A673 (cell line): ENCODE data around the gene RNPEPL1. TPM values are rescaled to one million over a fixed set of nuclear protein-coding genes. Genes with fewer than 3 reads are reported as not detected.

Experiments used
- BruUV-seq: library from RNA; stranded (reverse); fragments of 400-500 nt; replicated peaks from 2 replicates; lab custom pipeline; 2021; lab: Mats Ljungman, UMichigan
- CTCF ChIA-PET: fragments of 300-600 bp; sonication (Branson Sonifier 250); formaldehyde crosslinking; loops from one replicate; lab custom pipeline; 2022; ENCODE audit warnings: antibody characterized with exemption; lab: Charles Lee
- POLR2A ChIA-PET: fragments of 300-600 bp; sonication (Branson Sonifier 250); formaldehyde crosslinking; loops from one replicate; lab custom pipeline; 2022; ENCODE audit warnings: antibody characterized with exemption; ENCODE audit not compliant: low non-redundant PET; lab: Charles Lee
- DNase-seq: peaks from one replicate; pipeline ENCODE4 v3.0.0-alpha.2; 2015; ENCODE audit warnings: low spot score
- H3K27ac ChIP-seq: fragments of 200-600 bp; sonication (generic); 2 replicates; pipeline ENCODE4 v1.5.1; 2016; ENCODE audit warnings: mixed run types, low read depth, mild to moderate bottlenecking, mixed read lengths, antibody characterized with exemption, low read length; ENCODE audit not compliant: poor library complexity, severe bottlenecking
- H3K27me3 ChIP-seq: fragments of 200-600 bp; sonication (generic); replicated peaks from 2 replicates; pipeline ENCODE4 v1.6.1; 2017; ENCODE audit warnings: mixed run types, low read depth, mild to moderate bottlenecking, mixed read lengths, antibody characterized with exemption, low read length; ENCODE audit not compliant: insufficient read depth, poor library complexity
- H3K36me3 ChIP-seq: fragments of 200-600 bp; sonication (generic); 2 replicates; pipeline ENCODE4 v1.6.1; 2016; ENCODE audit warnings: mixed run types, mild to moderate bottlenecking, mixed read lengths, antibody characterized with exemption, low read length; ENCODE audit not compliant: insufficient read depth, poor library complexity, severe bottlenecking
- H3K4me1 ChIP-seq: fragments of 200-600 bp; sonication (generic); 2 replicates; pipeline ENCODE4 v1.6.1; 2017; ENCODE audit warnings: mixed run types, mild to moderate bottlenecking, mixed read lengths, antibody characterized with exemption, low read length; ENCODE audit not compliant: insufficient read depth, poor library complexity, severe bottlenecking
- H3K4me3 ChIP-seq: fragments of 200-600 bp; sonication (generic); 2 replicates; pipeline ENCODE4 v1.5.1; 2016; ENCODE audit warnings: low read depth, mixed run types, mild to moderate bottlenecking, mixed read lengths, low read length; ENCODE audit not compliant: poor library complexity, severe bottlenecking
- H3K9me3 ChIP-seq: fragments of 200-600 bp; sonication (generic); 2 replicates; pipeline ENCODE4 v1.6.1; 2016; ENCODE audit warnings: mixed run types, low read depth, mild to moderate bottlenecking, mixed read lengths, antibody characterized with exemption, low read length; ENCODE audit not compliant: poor library complexity, severe bottlenecking
- CTCF ChIP-seq: fragments of 300-800, 200-600 bp; sonication (generic); conservative IDR thresholded peaks from 2 replicates; pipeline ENCODE4 v1.5.1; 2017; ENCODE audit warnings: low read depth, mild to moderate bottlenecking, antibody characterized with exemption, low read length, moderate library complexity, mixed read lengths
- EZH2 ChIP-seq: fragments of 200-600 bp; sonication (generic); IDR thresholded peaks from 2 replicates; pipeline ENCODE4 v1.6.1; 2017; ENCODE audit warnings: borderline replicate concordance, low read depth, mild to moderate bottlenecking, mixed read lengths, antibody characterized with exemption, low read length; ENCODE audit not compliant: poor library complexity, severe bottlenecking
- intact Hi-C: fragments of 100-400 bp; cut with micrococcal nuclease; formaldehyde crosslinking; loops from one replicate; pipeline ENCODE4 v1.10.0; 2022; ENCODE audit not compliant: unreplicated experiment
- total RNA-seq: library from RNA; stranded (reverse); gene quantifications from 2 replicates; pipeline ENCODE4 v1.2.3, GENCODE V29; 2021

Gene RNPEPL1
- total RNA-seq, 1 experiment from 2014 or later = 26.5 TPM

GRCh38 chr2:240553956-240554480, 14.3 kb upstream of the RNPEPL1 start:
- POLR2A ChIA-PET = no interaction called here
- DNase-seq = no peak
- no TSS peak for BruUV-seq
- Histone ChIP-seq H3K27ac (no peak overlapping the region), H3K9me3 (peaks cover 12% of the 10 kb centered on the region), H3K27me3 (no peaks in the 10 kb centered on the region), H3K4me1 (peaks cover 6% of the 10 kb centered on the region), H3K4me3 (no peak overlapping the region), H3K36me3 (peaks cover 23% of the 10 kb centered on the region)
- TF ChIP-seq EZH2 (no peak), CTCF (no peak)
- intact Hi-C loops = no loop called here
- CTCF ChIA-PET = no interaction called here

DNA sequence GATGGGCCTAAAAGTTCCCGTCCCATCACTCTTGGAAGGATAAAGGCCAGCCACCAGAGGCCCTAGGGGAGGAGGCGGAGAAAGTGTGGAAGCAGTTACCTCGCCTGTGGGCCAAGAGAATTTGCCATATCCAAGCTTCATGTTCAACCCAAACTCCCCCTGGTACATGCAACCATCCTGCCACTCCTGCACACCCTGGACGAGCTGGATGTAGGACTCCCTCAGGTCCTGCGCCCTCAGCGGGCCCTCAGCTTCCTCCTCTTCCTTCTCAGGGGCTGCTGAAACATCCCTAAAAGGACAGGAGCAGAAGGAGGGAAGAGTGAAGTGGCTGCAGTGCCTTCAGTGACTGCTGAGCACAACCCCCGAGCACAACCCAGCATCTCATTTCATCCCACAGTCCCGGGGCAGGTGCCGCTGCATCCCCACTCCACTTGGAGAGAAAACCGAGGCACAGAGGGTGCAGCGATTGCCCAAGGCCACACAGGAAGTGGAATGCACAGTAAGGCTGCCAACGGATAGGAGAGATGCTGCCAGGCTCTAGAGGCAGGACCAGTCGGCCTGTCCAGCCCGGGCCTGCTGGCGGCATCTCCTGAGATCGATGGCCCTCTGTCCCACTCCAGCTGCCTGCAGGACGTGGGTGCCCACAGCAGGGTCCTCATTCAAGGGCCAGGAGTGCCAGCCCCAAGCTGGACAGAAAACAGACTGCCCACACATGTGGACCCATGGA, 13.4 kb upstream of the RNPEPL1 start:
- Histone ChIP-seq H3K4me1 (peaks cover 12% of the 10 kb centered on the region), H3K27me3 (no peaks in the 10 kb centered on the region), H3K9me3 (peaks cover 12% of the 10 kb centered on the region), H3K36me3 (peaks cover 23% of the 10 kb centered on the region), H3K27ac (no peak overlapping the region), H3K4me3 (no peak overlapping the region)
- CTCF ChIA-PET = no interaction called here
- POLR2A ChIA-PET = no interaction called here
- intact Hi-C loops = no loop called here
- TF ChIP-seq EZH2 (no peak), CTCF (no peak)
- DNase-seq = no peak
- no TSS peak for BruUV-seq

- BruUV-seq = no TSS peak
- no peak for DNase-seq
- peaks cover 9% of the 10 kb centered on the region for H3K9me3 ChIP-seq
- intact Hi-C loops = no loop called here
- no peak overlapping the region for H3K27ac ChIP-seq
- ChIA-PET POLR2A (no interaction called here), CTCF (no interaction called here)
- H3K4me1 ChIP-seq = peaks cover 12% of the 10 kb centered on the region
- H3K27me3 ChIP-seq = no peaks in the 10 kb centered on the region
- no peak overlapping the region for H3K4me3 ChIP-seq
- peaks cover 21% of the 10 kb centered on the region for H3K36me3 ChIP-seq
- TF ChIP-seq CTCF (no peak), EZH2 (no peak)
Measured at GRCh38 chr2:240555541-240556250, 12.6 kb upstream of the RNPEPL1 start.
